Glutamatergic neuron (in vitro differentiated cells): Measurements from ENCODE around the gene RREB1. TPM values are rescaled to one million over a fixed set of nuclear protein-coding genes. Genes with fewer than 3 reads are reported as not detected.

Experiments used
- DNase-seq: peaks from one replicate; pipeline ENCODE4 v3.0.0; 2022
- H3K27ac Mint-ChIP-seq: one replicate; pipeline ENCODE4 v1.8.0; 2020; ENCODE audit warnings: mild to moderate bottlenecking, mixed read lengths, inconsistent platforms; ENCODE audit not compliant: unreplicated experiment
- H3K27me3 Mint-ChIP-seq: one replicate; pipeline ENCODE4 v1.8.0; 2020; ENCODE audit warnings: mild to moderate bottlenecking, moderate library complexity, mixed read lengths, inconsistent platforms; ENCODE audit not compliant: unreplicated experiment
- H3K36me3 Mint-ChIP-seq: one replicate; pipeline ENCODE4 v1.8.0; 2020; ENCODE audit warnings: mild to moderate bottlenecking, mixed read lengths, inconsistent platforms; ENCODE audit not compliant: unreplicated experiment
- H3K4me1 Mint-ChIP-seq: one replicate; pipeline ENCODE4 v1.8.0; 2020; ENCODE audit warnings: mild to moderate bottlenecking, low read depth, mixed read lengths, inconsistent platforms; ENCODE audit not compliant: unreplicated experiment
- H3K4me3 Mint-ChIP-seq: one replicate; pipeline ENCODE4 v1.8.0; 2020; ENCODE audit warnings: mild to moderate bottlenecking, mixed read lengths, inconsistent platforms; ENCODE audit not compliant: unreplicated experiment
- H3K9me3 Mint-ChIP-seq: one replicate; pipeline ENCODE4 v1.8.0; 2020; ENCODE audit warnings: mild to moderate bottlenecking, moderate library complexity, mixed read lengths, inconsistent platforms; ENCODE audit not compliant: unreplicated experiment
- CTCF ChIP-seq: fragments of 200-600 bp; sonication (generic); IDR thresholded peaks from one replicate; pipeline ENCODE4 v1.5.0; 2021; ENCODE audit not compliant: partially characterized antibody, unreplicated experiment
- total RNA-seq: library from RNA; stranded (reverse); fragmentation: NEBNext Ultra II Directional; extraction: Animal tissue kit (Norgen Biotek cat#: 25700); gene quantifications from one replicate; pipeline ENCODE4 v1.2.1, GENCODE V29; 2021; ENCODE audit not compliant: unreplicated experiment

The RREB1 gene
- total RNA-seq, 1 donor from 2014 or later = 3.4 TPM

GRCh38 chr6:7267466-7268091 lies 159.8 kb downstream of the RREB1 start:
- Mint-ChIP-seq H3K27ac (no peak overlapping the region), H3K4me1 (peaks cover 10% of the 10 kb centered on the region), H3K36me3 (no peaks in the 10 kb centered on the region), H3K27me3 (peaks cover 7% of the 10 kb centered on the region), H3K4me3 (no peak overlapping the region), H3K9me3 (peaks cover 8% of the 10 kb centered on the region)
- no peak for DNase-seq
- no peak for TF ChIP-seq CTCF

GRCh38 chr6:7268362-7268761 lies 160.6 kb downstream of the RREB1 start:
- H3K27me3 Mint-ChIP-seq = peaks cover 7% of the 10 kb centered on the region
- H3K4me3 Mint-ChIP-seq = no peak overlapping the region

GRCh38 chr6:7268816-7269555 lies 161.2 kb downstream of the RREB1 start:
- H3K9me3 Mint-ChIP-seq = peaks cover 8% of the 10 kb centered on the region
- H3K4me3 Mint-ChIP-seq = no peak overlapping the region
- DNase-seq = no peak
- peaks cover 11% of the 10 kb centered on the region for H3K4me1 Mint-ChIP-seq
- TF ChIP-seq CTCF = no peak
- H3K36me3 Mint-ChIP-seq = no peaks in the 10 kb centered on the region
- H3K27ac Mint-ChIP-seq = no peak overlapping the region
- peaks cover 7% of the 10 kb centered on the region for H3K27me3 Mint-ChIP-seq

More at GRCh38 chr6:7268362-7268761, 160.6 kb downstream of the RREB1 start:
- Mint-ChIP-seq H3K9me3 (peaks cover 8% of the 10 kb centered on the region), H3K4me1 (peaks cover 10% of the 10 kb centered on the region), H3K36me3 (no peaks in the 10 kb centered on the region), H3K27ac (no peak overlapping the region)
- TF ChIP-seq CTCF = no peak
- DNase-seq = no peak

- Mint-ChIP-seq H3K27me3 (peaks cover 7% of the 10 kb centered on the region), H3K9me3 (peaks cover 8% of the 10 kb centered on the region), H3K36me3 (no peaks in the 10 kb centered on the region), H3K27ac (peak overlapping the region; percentile 48), H3K4me1 (peaks cover 11% of the 10 kb centered on the region), H3K4me3 (no peak overlapping the region)
- no peak for TF ChIP-seq CTCF
- no peak for DNase-seq
Measured at GRCh38 chr6:7269816-7270215, 162.1 kb downstream of the RREB1 start.
